Calu3 (cell line): ENCODE data around the gene SLC23A2. TPM values are rescaled to one million over a fixed set of nuclear protein-coding genes. Genes with fewer than 3 reads are reported as not detected.

Experiments used
- BruUV-seq: library from RNA; stranded (reverse); fragments of 400-500 nt; replicated peaks from 2 replicates; lab custom pipeline; 2021; lab: Mats Ljungman, UMichigan
- CTCF ChIA-PET: fragments of 300-600 bp; sonication (Branson Sonifier 250); formaldehyde crosslinking; loops from one replicate; lab custom pipeline; 2022; ENCODE audit warnings: antibody characterized with exemption; lab: Charles Lee
- DNase-seq: peaks from one replicate; pipeline ENCODE4 v3.0.0; 2022
- H3K27ac Mint-ChIP-seq: one replicate; pipeline ENCODE4 v1.8.0; 2022; ENCODE audit warnings: mixed read lengths; ENCODE audit not compliant: unreplicated experiment
- H3K27me3 Mint-ChIP-seq: one replicate; pipeline ENCODE4 v1.8.0; 2022; ENCODE audit warnings: mixed read lengths; ENCODE audit not compliant: unreplicated experiment
- H3K36me3 Mint-ChIP-seq: one replicate; pipeline ENCODE4 v1.8.0; 2022; ENCODE audit warnings: mild to moderate bottlenecking, moderate library complexity, mixed read lengths; ENCODE audit not compliant: insufficient read depth, unreplicated experiment
- H3K4me1 Mint-ChIP-seq: one replicate; pipeline ENCODE4 v1.8.0; 2022; ENCODE audit warnings: mild to moderate bottlenecking, low read depth, mixed read lengths; ENCODE audit not compliant: unreplicated experiment
- H3K4me3 Mint-ChIP-seq: one replicate; pipeline ENCODE4 v1.8.0; 2022; ENCODE audit warnings: mild to moderate bottlenecking, low read depth, moderate library complexity, mixed read lengths; ENCODE audit not compliant: unreplicated experiment
- H3K9me3 Mint-ChIP-seq: one replicate; pipeline ENCODE4 v1.8.0; 2022; ENCODE audit warnings: low read depth, mixed read lengths; ENCODE audit not compliant: unreplicated experiment
- CTCF ChIP-seq: fragments of 200-600 bp; IDR thresholded peaks from one replicate; pipeline ENCODE4 v1.8.0; 2022; ENCODE audit warnings: antibody characterized with exemption; ENCODE audit not compliant: unreplicated experiment
- intact Hi-C: fragments of 100-400 bp; cut with micrococcal nuclease; formaldehyde crosslinking; loops from one replicate; pipeline ENCODE4 v1.10.0; 2022; ENCODE audit not compliant: unreplicated experiment
- total RNA-seq: library from RNA; stranded (reverse); gene quantifications from 2 replicates; pipeline ENCODE4 v1.2.3, GENCODE V29; 2022

Gene SLC23A2
- total RNA-seq, 1 experiment from 2014 or later, result 14.8 TPM

GRCh38 chr20:4813863-4814695 lies 187.2 kb downstream of the SLC23A2 start:
- intact Hi-C loops, result no loop called here
- CTCF ChIA-PET, result no interaction called here
- TF ChIP-seq CTCF, result no peak
- H3K27me3 Mint-ChIP-seq, result no peaks in the 10 kb centered on the region
- DNase-seq, result no peak
- no peak overlapping the region for H3K4me3 Mint-ChIP-seq
- H3K9me3 Mint-ChIP-seq, result no peaks in the 10 kb centered on the region
- H3K4me1 Mint-ChIP-seq, result peaks cover 11% of the 10 kb centered on the region
- no TSS peak for BruUV-seq
- H3K27ac Mint-ChIP-seq, result no peak overlapping the region
- no peaks in the 10 kb centered on the region for H3K36me3 Mint-ChIP-seq

GRCh38 chr20:4813076-4813862 lies 188.0 kb downstream of the SLC23A2 start:
- BruUV-seq, result no TSS peak
- CTCF ChIA-PET, result no interaction called here
- peaks cover 11% of the 10 kb centered on the region for H3K4me1 Mint-ChIP-seq
- no peak overlapping the region for H3K4me3 Mint-ChIP-seq
- H3K27ac Mint-ChIP-seq, result no peak overlapping the region
- H3K36me3 Mint-ChIP-seq, result no peaks in the 10 kb centered on the region
- no peaks in the 10 kb centered on the region for H3K27me3 Mint-ChIP-seq
- no peaks in the 10 kb centered on the region for H3K9me3 Mint-ChIP-seq
- no peak for DNase-seq
- no peak for TF ChIP-seq CTCF
- intact Hi-C loops, result no loop called here

GRCh38 chr20:4812641-4813075 lies 188.7 kb downstream of the SLC23A2 start:
- no peak for DNase-seq
- TF ChIP-seq CTCF, result no peak
- Mint-ChIP-seq H3K27ac (no peak overlapping the region), H3K4me1 (peaks cover 8% of the 10 kb centered on the region), H3K4me3 (no peak overlapping the region), H3K36me3 (no peaks in the 10 kb centered on the region), H3K9me3 (no peaks in the 10 kb centered on the region), H3K27me3 (peaks cover 6% of the 10 kb centered on the region)
- intact Hi-C loops, result no loop called here
- CTCF ChIA-PET, result no interaction called here
- BruUV-seq, result no TSS peak

GRCh38 chr20:4812216-4812615 lies 189.1 kb downstream of the SLC23A2 start:
- no TSS peak for BruUV-seq
- no peak overlapping the region for H3K27ac Mint-ChIP-seq

More at GRCh38 chr20:4812216-4812615, 189.1 kb downstream of the SLC23A2 start:
- intact Hi-C loops, result no loop called here
- DNase-seq, result no peak
- CTCF ChIA-PET, result no interaction called here
- Mint-ChIP-seq H3K27me3 (peaks cover 10% of the 10 kb centered on the region), H3K4me3 (no peak overlapping the region), H3K9me3 (no peaks in the 10 kb centered on the region), H3K36me3 (no peaks in the 10 kb centered on the region), H3K4me1 (peaks cover 4% of the 10 kb centered on the region)
- no peak for TF ChIP-seq CTCF
